ENCODE measurements around the gene CNPY3.

The CNPY3 gene

DNA sequence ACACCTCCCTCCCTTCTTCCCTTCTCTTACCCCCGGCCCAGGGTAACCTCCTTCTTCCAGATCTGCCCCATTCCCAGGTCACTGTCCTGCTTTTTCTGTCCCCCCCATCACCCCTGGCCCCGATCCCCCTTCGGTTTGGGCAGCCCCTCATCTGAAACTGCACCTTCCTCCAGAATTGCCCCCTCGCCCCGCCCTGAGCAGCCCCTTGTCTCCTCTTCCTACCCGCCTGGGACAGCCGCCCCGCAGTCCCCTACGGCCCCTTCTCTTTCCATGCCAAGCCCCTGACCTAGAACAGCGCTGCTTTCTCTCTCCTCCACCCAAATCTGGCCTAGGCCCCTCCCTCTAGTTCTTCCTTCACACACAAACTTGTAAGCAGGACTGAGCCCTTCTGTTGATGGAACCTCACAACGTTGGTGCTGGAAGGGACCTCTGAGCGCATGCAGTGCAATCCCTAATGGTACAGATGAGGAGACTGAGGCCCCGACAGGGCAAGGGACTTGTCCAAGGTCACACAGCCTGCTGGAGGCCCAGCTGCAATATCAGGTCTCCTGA lies 55.7 kb downstream of the CNPY3 start:
- DNase-seq, result peak; percentile 20 to 34

DNA sequence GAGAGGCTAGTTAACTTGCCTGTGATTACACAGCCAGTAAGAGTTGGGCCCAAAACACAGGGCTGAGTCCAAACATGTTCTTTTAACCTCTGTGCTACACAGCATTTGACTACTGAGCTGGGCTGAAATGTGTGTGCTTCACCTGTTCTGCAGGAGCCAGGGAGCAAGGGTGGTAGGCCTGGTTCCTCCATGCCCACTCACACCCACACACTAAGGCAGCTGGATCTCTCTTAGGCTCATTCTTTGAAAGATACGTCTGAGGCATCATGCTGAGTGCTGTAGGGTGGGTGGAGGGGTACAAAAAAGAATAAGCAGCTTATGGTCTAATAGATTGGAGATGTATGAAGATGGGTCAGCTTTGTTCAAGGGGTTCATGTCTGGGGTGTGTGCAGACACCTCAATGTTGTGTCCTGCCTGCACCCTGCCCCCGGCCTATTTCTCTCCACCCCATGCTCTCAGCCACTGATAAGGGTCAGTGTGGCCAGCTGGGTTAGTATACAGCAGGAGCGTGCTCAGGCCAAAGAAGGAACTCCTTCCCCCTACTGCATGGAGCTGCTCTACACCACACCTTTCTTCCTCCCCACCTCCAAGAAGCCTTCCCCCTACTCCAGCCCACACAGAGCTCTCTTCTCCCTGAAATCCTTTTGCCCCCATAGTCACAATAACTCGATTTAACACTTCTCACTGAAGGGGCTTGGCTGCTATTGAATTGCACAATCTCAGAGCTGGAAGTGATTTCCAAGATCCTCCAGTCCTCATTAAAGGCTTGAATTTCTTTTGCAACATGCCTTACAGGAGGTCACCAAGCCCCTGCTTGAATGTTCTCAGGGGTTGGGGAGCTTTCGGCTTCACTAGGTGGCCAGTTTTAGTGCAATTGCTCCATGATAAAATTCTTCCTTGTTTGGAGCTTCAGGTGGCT lies 58.5 kb downstream of the CNPY3 start:
- no peak for DNase-seq

GRCh38 chr6:42988486-42989020 lies 59.3 kb downstream of the CNPY3 start:
- no peak for DNase-seq
